HG03565 (cell line): Measurements from ENCODE around the gene ALX4.

Source experiments
- ATAC-seq: cut with Tn5 transposase; IDR thresholded peaks from one replicate; pipeline ENCODE4 v1.9.1; 2021; ENCODE audit warnings: mild to moderate bottlenecking, moderate library complexity; ENCODE audit not compliant: unreplicated experiment

Gene ALX4

DNA sequence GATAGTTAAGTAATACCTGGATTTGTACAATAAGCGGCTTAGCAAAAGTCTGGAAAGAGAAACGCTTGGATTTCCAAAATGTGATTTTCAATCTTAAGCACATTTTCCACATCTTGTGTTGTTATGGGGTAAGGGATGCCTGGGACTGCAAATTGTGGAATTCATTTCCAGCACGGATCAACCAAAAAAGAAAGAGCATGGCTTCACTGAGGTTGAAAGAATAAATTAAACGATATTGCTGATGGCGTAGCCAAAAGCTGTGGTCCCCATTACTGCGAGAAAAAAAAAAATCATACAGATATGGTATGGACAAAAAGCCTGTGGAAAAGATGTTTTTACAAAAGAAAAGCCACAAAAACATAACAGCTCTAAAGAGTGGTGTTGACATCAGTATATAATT, 26.0 kb upstream of the ALX4 start:
- ATAC-seq: no peak

DNA sequence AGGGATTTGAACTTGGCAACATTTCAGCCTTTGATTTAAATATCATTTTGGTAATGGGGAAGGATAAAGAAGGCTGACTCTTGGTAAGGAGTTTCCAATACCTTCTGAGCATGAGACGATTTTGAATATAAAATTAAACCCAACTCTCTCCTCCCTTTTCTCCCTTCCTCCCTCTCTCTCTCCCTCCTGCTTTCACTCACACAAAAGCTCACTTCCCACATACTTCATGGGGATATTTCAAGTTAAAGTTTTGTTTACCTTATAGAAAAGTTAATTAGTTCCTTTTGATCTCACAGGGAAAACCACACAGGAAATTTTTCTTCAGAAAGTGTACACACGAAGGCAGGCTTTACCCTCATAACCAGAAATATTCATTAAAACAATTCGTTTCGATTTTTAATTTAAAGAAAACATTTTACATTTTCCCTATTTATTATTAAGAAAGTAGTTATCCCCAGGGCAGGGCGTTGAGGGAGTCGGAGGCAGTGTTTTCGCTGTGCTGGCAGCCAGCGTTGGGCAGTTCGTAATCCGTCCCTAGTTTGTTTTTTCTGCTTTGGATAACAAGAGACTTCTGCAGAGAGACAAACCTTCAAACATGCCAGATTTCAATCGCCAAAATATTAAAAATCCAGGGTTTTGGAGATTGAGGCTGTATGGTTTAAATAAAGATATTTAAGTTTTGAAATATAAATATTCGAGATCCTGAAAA, 25.3 kb upstream of the ALX4 start:
- ATAC-seq: no peak

DNA sequence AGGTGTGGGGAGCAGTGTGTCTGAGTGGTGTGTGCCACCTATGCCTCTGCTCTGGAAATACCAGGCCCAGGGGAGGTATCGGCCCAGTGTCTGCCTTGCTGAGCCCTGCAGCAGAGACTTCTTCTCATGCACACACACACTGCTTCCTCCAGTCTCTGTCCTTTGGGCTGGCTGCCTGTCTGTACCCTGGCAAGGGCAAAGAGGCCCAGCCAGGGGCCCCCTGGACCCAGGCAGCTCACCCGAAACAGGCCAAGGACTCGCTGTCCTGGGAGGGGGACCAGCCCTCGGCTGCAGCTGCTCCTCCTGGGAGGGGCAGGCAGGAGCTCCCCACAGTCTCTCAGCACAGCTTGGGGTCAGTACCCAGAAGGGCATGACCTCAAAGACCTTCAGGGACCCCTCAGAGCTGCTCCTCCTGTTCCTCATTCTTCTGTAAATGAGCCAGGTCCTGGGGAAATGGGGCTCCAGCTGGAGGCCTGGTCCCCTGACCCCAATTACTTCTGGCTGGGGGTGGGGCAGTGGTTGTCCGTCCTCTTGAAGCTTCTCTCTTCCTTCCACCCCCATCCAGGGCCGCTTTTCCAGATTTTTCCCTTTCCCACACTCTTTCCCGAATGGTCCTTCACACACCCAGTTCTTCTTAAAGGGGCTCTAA, 24.5 kb upstream of the ALX4 start:
- no peak for ATAC-seq

DNA sequence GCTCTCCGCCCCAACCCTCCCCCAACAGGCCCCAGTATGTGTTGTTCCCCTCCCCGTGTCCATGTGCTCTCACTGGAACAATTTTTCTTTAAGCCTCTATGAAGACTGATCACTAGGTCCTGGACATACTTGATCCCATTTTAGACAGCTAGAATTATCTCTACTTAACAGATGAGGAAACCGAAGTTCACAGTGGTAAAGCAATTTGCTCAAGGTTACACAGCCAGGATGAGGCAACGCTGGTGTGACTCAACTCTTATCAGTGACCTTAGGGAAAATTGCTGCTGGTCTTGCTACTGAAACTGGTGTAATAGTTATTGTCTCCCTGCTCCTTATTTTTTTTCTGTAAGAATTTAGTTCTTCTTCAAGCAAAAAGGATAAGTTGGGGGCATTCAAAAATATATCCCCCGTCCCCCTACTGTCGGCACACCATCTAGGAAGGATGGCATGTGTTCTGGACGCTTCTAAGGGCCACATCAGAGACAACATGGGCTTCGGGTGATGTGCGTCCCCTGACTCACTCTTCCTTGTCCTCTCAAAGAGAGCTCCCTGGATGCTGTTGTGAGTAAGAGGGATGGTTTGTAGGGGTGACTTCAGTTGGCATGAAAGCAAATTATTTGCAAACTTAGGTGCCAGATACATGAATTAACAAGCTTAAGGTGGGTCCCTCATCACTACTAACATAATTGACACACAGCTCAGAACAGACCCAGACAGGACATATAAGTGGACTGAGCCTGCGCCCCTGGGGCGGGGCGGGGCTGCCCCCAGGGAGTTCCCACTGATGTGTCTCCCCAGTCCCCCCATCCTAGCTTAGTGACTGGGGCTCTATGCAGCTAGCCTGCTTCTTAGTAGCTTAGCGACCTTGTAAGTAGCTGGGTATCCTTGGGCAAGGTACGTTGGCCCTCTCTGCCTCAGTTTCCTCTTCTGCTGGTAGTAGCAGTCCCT, 23.6 kb upstream of the ALX4 start:
- ATAC-seq: no peak

DNA sequence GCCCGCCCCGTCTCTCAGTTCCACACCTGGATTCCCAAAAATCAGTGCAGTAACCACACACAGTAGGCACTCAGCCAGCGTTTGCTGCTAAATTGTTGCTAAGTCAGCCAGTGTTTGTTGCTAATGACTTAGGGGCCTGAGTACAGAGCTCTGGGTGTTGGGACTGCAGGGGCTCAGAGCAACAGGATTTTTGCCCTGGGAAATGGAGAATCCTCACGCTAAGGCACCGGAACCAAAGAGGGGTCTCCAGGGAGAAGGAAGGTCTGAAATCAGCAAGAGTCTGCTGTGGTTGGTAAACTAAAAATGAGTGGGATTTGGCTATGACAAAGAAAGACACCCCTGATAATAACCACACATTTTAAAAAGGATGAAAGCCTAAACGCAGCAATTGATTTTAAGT, 22.7 kb upstream of the ALX4 start:
- no peak for ATAC-seq

DNA sequence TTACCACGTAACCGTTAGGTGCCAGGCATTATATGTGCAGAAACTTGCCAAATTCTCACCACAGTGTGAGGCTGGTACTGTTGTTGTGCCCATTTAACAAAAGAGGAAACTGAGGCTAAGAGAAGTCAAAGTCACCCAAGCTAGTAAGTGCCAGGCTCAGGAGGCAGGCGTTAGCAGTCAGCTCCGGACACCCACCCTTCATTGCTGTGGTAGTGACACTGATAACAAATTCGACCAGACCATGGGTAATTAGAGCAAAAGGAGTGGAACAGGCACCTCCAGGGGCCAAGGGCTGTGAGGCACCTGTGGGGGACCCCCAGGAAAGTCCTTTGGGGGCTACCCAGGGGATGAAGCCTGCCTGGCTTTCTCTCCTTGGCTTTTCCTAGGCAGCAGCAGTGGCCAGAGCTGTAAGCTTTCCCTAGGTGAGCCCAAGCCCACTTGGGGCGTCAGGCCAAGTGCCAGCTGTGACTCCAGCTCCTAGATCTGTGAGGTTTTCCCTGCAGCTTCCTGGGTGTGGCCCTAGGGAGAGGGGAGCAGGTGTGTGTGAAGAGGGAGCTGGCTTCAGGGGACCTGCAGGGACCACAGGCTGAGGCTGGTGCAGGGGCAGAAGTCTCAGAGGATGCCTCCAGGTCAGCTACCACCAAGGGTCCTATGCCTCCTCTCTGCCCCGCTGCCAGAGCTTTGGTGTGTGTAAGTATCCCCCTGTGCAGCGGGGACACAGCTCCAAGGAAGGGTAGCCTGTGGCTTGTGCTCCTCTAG, 19.7 kb upstream of the ALX4 start:
- no peak for ATAC-seq

DNA sequence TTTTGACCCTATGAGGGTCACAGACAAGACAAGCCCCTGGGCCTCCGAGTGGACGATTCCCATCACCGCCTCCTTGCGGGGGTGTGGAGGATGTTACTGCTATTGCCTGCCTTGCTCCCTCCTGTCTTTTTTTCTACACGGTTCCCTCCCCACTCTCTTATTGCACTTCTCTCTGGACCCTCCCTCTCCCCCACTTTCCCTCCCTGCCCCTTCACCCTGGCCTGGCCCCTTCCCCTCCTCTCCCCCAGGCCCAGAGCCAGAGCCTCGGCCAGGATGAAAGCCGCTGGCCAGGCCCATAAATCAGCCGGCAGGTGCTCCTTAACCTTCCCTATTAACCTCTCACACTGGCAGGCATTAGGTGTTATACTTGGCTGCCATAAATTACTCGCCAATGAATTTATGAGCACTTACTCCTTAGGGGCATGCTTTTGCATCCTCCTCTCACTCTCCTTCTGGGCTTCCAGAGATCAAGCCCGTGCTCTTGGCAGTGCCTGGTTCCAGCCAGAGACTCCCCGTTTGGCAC, 18.3 kb upstream of the ALX4 start:
- ATAC-seq: no peak

DNA sequence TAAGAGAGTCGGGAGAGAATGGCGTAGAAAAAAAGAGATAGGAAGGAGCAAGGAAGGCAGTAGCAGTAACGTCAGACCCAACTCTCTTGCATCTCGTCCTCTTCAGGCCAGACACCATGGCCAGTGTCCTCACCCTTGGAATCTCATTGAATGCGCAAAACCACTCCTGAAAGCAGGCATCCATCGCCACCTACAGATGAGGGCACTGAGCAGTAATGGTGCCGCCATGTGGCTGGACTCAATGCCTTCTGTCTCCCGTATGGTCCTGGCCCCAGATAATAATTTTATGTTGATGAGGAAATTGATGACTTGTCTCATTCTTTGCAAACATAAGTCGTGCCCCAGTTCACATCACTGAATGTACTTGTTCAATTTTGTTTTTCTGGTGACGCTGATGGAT, 17.8 kb upstream of the ALX4 start:
- ATAC-seq: no peak

DNA sequence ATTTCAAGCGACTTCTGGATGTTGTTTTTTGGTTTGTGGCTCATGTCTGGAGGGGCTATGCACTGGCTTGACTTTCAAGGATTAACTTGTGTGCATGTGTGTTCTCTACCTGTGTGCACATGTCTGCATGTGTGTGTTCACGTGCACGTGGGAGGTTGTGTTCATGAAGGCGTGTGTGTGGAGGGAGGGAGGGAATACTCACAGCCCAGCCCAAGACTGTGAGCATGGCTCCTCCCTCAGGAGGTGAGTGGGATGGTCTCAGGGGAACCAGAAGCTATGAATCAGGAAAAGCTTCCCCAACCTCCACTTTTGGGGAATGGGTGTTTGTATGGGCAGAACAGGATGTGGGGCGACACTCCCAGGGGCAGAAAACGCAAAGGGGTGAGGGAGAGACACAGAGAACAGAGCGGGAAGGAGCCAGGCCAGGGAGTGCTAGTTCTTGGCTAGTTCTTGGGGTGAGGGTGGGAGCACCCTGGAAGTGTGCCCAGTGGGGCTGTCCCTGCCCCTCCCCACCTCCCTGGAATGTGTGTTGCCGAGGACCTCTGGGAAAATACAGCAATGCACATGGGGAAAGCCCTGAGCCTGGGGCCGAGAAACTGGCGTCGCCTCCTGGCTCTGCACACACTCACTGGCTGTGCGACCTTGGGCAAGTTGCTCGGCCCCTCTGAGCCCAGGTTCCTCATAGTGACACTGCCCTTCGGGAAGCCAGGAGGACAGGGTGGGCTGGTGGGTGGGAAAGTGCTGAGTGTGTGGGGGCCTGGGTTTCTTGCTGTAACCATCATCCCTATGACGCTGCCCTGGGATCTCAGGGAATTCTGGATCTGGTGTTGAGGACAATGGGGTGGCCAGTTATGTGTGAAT, 16.9 kb upstream of the ALX4 start:
- ATAC-seq: no peak

DNA sequence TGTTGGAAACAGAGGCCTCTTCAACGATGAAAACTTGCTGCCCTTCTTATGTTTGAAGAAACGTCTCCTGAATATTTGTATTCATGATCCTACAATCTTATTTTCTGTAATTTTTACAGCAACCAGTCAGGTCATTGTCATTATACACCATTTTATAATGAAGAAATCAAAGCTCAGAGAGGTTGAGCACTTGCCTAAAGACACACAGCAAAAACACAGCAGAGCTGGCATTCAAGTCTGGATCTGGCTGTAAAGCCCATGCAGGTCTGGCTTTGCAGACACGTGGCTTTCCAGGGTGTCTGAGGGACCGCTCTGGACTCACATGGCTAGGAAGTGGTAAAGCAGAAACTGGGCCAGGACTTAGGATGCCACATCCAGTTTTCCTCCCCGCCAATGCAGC, 15.8 kb upstream of the ALX4 start:
- no peak for ATAC-seq

DNA sequence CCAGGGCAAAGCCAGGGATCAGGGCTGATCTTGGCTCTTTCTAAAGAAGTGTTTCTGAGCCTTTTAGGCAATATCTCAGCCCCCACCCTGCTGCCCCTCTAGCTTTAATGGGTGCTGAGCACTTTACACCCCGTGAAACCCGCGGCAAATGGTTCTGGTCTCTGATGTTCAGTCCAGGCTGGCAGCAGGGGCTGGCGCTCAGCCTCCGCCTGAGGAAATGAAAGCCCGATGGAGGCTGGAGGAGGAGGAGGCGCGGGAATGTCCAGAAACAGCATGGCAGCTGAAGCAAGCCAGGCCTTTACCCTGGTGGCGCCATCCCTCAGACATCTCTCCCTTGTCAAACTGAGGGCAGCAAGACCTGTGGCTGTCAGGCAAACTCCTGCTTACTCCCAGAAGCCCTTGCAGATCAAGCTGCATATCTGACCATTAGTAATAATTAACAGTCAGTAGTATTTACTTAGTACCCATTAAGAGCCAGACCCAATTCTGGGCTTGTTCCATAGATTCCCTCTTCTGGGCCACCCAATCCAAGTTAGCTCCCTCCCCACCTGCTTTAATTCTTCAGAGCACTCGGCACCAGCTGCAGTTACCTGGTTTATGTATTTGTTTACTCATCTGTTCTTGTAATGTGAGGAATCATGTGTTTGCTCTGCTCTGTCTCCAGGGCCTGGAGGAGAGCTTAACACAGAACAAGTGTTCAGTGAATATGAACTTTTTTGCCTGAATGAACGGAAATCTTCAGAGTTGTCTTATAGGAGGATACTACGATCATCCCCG, 15.0 kb upstream of the ALX4 start:
- ATAC-seq: no peak

DNA sequence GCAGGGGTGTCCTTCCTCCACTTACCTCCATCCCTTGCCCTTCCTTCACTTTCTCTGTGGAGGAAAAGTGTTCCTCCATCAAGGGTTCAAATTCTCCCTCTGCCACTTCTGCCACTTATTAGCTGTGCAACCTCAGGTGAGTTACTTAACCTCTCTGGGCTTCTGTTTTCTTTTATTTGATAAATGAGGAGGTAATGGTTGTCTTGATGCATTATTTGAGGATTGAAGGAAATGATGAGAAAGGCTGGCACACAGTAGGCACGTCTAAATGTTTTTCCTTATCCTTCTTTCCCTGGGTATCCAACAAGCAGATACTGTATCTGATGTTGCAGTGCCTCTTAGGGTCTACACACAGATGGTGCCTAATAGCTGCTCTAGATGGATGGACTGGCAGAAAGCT, 14.3 kb upstream of the ALX4 start:
- ATAC-seq: no peak

DNA sequence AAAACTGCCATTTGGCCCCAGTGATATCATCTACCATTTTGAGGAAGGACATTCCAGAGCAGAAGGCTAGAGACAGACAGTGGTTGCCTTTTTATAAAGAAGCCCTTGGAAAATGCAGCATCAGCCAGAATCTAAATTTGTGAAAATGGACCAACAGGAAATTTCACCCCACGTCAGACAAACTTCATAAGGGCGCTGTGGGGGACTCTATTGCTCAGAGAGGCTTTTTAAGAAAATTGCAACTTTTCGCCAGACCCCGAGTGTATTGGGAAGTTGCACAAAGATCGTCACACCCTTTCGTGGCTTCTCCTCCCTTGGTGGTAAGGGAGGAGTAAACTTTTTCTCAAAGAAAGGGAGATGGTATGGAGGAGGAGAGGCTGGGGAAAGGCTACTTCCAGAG, 12.3 kb upstream of the ALX4 start:
- ATAC-seq: no peak

DNA sequence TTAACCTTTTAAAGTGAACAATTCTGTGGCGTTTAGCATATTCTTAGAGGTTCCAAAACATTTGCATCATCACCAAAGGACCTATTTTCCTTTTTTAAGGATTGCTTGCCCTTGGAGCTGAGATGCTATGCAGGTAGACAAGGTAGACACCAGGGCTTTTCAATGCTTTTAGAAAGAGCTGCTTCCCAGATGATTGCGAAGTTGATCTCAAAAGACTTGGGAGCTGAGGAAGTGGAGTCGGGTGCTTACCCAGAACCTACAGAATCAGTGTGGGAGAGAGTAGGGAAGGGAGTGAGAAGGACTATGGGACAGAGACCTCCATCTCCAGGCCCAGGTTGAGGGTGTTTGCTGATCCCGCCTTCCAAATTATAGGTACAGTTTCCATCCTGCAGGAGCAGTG, 11.1 kb upstream of the ALX4 start:
- ATAC-seq: no peak

DNA sequence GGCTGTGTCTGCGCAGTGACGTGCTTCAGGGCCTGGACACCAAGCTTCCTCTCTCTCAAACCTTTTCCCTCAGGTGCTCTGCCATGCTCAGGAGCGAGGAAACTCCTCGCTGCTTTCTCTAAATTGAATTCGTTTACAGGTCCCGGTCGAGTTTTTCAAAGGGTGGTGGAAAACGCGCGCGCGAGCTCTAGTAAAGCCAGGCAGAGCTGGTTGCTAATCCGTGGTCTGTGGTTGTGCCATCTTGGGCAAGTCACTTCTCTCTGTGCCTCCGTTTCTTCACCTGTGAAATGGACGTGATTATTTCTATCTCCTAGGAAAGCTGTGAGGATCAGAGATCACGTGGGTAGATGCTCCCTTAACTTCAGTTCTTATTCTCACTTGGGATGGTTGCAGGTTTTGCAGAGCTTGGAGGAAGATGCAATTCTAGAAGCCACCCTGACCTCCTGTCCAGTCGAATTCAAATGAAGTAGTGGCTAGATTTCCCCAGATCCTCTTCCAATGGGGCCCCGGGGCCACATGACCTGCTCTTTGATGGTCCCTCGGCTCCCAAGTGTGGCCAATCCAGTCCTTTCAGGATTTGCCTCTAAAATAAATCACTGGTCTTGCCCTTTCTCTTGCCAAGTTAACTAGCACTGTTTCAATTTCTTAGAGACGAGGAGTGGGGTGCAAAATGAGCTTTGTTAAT, 10.5 kb upstream of the ALX4 start:
- no peak for ATAC-seq

DNA sequence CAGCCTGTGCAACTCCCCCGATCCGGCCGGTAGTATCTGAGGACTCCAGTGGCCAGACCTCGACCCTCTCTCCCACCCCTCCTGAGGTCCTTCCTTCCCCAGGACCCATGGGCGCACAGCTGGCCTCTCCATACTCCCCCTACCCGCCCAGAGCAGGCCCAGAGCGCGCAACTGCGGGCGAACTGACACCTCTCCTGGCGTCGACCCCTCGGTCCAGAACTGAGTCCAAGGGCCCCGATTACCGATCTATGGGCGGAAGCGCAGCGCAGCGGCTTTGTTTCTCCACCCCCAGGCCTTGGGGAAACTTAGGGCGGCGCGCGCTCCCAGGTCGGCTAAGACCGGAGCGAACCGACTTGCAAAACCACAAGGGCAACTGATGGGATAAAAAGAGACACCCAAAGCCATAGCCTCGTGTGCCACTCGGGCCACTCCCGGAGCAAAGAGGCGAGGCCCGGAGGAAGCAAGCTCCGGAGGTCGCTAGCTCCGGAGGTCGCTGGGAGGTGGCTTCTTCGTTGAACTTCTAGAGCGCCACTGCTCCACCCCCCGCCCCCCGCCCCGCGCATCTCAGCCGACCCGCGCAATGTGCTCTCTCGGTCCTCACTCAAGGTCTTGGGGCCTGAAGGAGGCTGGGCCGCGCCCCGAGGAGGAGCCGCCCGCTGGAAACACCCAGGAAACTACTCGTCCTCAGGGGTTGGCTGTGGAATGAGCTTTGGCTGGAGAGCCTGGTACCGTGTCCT, 9.8 kb upstream of the ALX4 start:
- no peak for ATAC-seq

DNA sequence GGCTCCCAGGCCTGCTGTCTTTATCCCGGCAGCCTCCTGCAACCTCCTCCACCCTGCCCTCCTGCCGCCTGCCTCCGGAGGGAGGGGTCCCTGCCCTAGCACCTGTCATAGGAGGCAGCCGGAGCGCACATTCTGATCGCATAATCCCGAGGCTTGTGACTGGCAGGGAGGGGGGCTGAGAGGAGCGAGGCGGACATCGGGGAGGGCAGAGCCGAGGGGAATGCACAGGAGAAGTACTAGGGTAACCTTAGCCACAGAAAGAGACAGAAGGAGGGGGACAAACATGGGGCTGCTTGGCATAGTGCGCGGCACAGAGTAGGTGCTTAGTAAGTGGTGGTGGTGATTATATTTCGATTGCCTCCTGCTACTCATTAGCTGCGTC, 9.2 kb upstream of the ALX4 start:
- no peak for ATAC-seq

DNA sequence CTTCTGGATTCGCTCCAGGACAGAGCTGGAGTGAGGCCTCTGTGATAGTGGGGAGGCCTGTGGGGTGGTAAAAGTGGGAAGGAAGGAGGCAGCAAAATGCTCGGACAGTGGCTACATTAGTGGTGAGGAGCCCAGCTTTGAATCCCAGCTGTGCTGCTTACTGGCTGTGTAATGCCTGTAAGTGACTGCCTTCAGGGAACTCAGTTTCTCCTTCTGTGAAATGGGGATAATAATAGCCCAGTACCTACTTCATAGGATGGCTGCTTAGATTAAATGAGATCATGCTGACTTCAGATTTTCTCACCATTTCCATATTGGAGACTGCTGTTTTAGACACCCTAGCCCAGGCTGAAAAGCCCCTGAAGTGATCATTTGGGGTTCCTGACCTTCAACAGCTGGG, 8.4 kb upstream of the ALX4 start:
- ATAC-seq: no peak
